HG02884 (cell line): ENCODE data around the gene STEAP3.
A peak's percentile ranks its signal among the peaks of the same experiment; 100 is the strongest.

Experiments
- ATAC-seq: cut with Tn5 transposase; IDR thresholded peaks from one replicate; pipeline ENCODE4 v1.9.1; 2021; ENCODE audit warnings: mild to moderate bottlenecking, moderate library complexity; ENCODE audit not compliant: unreplicated experiment

The STEAP3 gene

DNA sequence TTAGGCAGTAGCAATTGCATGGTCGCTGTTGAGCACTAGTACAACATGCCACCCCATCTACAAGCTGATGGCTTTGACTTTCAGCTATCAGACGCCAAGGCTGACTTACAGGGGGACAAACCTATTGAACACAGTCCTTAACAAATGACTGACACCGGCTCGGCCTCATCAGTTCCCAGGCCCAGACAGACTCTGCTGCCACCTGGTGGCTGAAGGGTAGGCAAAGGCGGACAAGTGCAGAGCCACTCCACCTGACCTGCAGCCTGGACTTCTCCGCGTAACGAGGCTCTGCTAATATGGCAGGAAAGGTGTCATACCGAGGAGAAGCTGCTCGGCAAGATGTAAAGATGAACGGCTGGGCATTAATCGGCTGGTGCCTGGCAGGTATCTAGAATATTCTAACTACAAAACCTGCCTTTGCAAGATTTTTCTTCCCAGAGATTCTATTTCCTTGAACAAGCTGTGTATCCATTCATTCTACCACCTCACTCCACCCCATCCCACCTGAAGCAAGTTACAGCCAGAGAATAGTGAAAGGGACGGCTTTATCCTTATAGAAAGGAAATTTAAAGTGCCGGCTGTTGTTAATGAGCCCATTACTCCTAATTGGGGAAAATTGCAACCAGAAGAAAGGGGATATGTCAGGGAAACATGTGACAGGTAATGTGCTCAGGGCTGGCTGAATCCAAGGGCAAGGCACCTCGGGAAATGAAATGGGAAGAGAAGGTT is 67.4 kb downstream of the STEAP3 start:
- ATAC-seq = no peak

DNA sequence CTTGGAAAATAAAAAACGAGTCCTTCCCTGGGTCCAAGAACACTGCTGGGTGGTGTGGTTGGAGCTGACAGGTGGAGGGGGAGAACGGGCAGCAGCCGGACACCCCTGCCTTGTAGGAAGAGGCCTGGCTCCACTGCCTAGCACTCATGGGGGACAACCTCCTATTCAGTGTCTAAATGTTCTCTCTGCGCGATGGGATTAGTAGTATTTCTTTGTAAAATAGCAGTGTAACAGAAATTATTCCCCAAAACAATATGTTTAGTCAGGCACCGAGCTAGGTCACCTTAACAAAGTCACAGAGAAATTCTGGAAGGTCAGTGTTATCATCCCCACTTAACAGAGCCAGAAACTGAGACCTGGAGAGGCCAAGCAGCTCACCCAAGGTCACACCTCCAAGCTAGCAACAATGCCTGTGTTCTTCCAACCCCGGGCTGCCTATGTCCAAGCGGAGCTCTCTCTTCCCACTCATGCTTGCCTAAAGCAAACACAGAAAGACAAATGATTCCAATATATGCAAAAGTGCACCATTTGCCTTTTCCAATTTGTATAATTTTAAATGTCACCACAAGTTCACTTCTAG is 68.0 kb downstream of the STEAP3 start:
- ATAC-seq = no peak

DNA sequence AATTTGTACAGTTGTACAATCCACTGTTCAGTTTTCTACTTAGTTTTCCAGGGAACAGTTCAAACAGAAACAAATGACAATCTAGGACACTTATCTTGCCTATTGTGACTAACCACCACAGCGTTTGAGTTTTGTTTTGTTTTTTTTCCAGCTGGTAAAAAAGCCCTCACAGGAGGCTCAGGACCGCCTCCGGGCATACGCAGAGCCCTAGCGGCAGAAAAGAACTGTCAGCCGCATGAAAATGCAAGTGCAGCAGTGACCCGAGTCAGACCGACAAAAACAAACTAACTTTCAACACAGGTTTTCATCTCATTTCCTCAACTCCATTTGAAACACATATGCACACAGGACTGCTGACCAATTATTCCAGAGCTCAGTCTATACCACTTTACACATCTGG is 68.6 kb downstream of the STEAP3 start:
- peak; percentile 55 for ATAC-seq

DNA sequence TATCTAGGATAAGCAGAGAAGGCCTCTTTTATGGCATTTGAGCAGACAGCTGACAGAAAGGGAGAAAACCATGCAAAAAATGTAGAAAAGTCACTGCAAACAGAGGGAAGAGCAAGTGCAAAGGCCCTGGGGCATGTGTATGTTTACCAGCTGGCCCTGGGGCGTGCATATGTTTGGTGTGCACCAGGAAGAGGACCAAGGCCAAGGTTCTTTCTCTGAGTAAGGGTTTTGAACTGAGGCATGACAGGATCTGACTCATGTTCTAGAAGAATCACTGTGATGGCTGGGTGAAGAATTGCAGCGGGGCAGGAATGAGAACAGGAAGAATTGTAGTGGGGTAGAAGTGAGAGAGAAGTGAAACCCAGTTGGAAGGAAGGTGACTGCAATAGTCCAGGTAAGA is 69.6 kb downstream of the STEAP3 start:
- no peak for ATAC-seq

DNA sequence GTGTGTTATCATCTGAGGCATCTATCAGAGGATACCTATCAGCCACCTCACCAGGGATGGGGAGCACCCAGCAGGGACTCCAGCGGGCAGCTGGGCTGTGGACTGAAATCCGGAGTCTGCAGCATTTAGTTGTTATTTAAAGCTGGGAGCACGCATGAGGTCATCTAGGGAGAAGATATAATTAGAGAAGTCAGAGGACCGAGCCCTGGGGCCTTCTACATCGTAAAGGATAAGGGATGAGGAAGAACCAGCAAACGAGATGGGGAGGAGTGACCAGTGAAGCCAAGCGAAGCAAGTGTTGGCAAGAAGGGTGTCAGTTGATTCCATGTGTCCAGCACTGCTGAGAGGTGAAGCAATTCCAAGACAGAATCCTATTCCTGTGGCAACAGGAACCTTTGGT is 70.3 kb downstream of the STEAP3 start:
- no peak for ATAC-seq

DNA sequence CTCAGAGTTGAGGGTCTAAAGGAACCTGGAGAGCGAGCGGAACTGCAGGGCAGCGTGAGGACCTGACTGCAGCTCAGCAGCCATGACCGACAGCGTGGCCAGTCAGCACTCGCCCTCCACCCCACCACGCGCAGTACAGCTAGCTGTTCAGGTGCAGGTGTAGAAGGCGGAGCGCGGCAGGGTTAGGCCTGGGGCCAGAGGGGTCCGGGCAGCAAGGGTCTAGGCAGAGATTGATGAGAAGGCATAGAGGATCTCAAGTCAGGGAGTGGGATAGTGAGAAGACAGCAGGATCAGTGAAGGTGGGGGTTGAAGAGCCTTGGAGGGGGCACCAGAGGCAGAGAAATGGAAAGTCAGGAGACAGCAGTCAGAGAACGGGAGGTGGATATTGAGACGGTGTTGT is 71.0 kb downstream of the STEAP3 start:
- no peak for ATAC-seq

DNA sequence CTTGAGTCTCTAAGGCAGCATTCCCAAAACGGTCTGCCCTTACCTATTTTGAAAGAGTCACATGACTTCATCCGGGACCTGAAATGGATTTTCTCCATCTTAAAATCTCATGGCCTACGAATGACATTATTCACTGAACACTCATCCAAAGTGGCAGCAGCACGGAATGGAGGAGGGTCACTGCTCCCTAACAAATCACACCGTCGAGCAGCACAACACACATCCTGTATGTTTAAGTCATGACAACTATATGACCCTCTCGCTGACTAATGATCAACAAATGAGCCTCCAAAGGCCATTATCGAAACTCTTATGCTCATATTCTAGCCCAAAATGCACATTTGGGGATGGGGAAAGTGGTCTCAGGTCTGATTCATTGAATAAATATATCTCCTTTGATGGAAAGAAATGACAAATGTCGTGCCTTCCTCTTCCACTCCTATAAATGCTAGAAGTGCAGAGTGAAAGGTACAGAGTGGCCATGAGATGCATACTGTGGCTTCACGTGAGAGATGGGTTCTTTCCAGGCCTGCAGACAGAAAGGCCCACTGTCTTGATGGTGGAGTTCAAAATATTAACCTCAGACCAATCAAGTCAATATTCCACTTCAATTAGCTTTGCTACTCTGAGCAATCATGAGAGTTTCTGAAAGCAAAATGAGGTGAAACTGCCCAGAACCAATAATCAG is 72.2 kb downstream of the STEAP3 start:
- no peak for ATAC-seq

DNA sequence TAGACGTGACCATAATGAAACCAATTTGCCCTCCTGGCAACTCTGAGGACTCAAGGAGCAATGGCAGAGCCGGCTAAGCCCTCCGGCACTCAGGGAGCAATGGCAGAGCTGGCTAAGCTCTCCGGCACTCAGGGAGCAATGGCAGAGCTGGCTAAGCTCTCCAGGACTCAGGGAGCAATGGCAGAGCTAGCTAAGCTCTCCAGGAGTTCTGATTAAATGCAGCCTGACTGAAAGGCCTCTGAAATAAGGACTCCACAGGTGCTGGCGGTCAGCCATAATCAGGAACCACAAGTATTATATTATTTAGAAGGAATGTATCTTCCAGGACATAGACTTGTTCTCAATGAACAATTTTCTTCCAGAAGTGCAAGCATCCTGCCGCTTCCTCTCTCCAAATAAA is 77.8 kb downstream of the STEAP3 start:
- no peak for ATAC-seq

DNA sequence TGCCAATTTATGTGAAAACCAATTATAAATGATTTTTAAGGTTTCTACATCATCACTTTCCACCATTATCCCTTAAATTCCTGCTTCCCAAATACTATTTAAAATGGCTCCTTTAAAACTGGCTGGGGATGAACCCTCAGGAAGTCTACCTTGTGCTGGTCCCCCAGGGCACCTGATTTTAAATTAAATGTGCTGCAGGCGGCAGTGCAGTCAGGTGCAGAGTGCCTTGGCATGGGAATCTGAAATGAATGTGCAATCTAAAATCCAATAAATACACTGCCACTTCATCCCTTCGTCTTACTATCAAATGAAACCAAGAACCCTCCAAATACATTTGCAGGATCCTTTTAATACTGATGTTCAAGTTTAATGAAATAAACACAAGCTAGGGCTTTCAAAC is 81.2 kb downstream of the STEAP3 start:
- ATAC-seq = no peak

DNA sequence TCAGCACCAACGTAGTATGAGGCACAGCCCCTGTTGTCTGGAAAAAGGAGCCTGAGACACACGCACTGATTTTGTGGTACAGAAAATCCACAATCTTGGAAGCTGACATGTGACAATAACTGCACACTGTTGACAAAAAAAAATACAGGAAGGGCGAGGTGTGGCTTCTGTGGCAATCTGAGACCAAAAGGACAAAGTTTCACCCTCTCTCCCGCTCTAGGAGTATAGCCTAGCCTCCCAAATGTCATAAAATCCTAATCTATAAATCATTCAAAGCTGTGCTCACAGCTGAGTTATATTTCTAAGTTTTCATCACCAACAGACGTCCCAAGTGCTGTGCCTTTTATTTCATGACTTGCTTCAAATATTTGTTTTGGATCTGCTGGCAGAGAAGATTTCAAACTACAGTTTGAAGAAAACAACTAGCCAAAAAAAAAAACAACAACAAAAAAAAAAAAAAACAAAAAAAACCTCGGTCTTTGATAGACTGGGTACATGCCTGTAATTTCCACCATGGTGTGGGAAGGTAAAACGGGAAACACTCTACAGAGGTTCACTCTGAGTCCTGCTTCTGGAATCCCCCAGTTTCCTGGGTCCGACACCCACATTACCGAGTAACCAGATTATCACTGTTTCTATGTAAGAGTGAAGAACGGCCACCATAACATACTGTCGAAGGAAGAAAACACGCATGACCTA is 82.0 kb downstream of the STEAP3 start:
- ATAC-seq = no peak

DNA sequence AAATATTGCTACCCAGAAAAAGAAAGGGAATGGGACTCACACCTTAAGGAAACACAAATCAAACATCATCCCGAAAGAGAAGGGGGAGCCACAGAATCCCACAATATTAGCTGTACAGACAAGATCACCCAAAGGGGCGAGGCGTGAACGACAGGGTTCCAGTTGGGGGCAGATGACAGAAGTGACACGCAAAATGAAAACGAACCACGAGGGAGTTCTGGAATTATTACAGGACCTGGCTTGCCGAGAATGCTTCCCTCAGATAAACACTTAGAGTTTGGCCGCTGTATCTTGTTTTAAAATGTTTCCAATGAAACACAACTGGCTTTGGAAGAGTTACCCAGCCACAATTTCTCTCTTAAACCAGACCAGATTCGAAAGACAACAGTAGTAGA is 82.6 kb downstream of the STEAP3 start:
- no peak for ATAC-seq

DNA sequence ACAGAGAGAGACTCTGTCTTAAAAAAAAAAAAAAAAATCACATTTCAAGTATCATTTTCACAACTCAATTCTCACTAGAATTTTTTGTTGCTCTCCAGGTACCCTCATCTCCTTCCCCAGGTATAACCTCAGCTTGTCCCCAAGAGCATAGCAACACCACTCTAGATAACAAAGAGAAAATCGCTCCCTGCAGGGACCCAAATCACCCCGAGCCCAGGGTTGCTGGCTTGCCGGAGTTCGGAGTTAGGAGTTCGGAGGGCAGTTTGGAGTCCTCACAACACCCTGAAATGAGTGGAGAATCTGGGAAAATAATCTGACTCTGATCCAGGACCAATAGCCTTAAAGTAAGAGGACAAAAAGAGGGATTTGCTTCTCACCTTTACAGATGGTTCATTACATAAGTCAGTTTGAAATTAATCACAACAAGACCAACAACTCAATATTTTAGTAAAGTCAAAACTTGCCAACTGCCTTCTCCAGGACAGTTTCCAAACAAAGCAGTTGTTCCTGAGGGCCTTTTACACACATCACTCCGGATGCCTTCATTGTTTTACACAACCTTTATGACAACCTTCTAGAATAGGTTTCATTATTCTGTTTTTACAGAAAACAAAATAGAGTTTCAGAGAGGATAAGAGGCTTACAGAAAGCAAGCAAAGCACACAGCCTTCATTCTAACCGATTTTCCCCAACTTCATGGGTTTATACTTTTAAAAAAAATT is 83.9 kb downstream of the STEAP3 start:
- no peak for ATAC-seq

DNA sequence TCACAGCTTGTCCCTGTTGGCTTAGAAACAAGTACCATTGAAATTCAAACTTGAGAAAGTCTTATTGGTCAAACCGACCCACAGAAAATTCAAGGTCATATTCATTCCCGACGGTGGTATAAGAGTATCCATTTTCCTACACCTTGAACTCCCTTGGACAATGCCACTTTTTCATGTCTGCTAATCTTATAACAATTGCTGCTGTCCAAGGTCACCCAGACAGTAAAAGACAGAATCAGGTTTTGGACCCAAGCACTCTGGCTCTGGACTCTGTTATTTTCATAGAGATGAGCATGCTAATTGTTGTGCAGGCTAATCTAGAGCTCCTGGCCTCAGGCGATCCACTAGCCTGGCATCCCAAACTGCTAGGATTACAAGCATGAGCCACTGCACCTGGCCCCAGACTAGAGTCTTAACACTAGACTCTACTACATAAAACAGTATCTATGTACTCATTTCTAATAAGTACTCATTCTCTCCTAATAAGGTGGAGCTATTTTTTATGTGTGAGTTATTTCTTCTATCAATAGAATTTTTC is 85.2 kb downstream of the STEAP3 start:
- ATAC-seq = no peak

DNA sequence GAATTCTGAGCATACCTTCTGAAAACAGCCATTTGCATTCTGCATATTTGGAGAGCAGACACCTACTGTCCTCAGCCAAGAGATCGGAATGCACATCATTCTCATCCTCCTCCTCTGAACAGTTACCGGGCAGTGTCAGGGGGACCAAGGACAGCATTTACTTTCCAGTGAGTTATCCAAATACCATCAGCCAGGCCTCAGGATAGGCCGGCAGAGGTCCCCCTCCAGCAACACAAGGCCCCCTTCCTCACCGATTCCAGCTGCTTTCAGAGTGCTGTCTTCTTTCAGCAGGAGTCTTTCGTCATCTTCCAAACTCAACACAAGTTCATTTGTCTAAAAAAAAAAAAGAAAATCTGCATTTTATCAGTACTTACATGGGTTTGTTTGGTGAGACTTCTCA is 87.7 kb downstream of the STEAP3 start:
- no peak for ATAC-seq

DNA sequence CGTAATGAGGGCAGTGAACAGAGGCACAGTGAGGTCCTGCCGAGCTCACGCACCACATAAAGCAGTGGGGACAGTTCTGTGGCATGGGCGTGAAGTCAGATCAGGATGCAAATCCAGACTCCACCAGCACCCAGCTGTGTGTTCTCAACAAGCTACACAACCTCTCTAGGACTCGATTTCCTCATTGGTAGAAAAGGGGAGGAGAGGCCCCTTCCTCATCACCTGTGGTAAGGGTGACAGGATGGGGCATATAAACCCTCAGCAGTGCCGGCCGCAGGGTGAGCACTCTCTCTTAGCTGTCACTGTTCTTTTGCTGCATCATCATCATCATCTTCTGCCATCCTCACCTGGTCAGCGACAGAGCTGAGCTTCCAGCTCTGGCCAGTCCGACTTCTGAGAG is 88.2 kb downstream of the STEAP3 start:
- no peak for ATAC-seq
